GM18519 (cell line): Measurements from ENCODE around the gene GNG2.

ENCODE experiments used
- ATAC-seq: cut with Tn5 transposase; IDR thresholded peaks from one replicate; pipeline ENCODE4 v1.9.1; 2021; ENCODE audit warnings: mild to moderate bottlenecking, moderate library complexity; ENCODE audit not compliant: unreplicated experiment, low FRiP score

GNG2 gene

DNA sequence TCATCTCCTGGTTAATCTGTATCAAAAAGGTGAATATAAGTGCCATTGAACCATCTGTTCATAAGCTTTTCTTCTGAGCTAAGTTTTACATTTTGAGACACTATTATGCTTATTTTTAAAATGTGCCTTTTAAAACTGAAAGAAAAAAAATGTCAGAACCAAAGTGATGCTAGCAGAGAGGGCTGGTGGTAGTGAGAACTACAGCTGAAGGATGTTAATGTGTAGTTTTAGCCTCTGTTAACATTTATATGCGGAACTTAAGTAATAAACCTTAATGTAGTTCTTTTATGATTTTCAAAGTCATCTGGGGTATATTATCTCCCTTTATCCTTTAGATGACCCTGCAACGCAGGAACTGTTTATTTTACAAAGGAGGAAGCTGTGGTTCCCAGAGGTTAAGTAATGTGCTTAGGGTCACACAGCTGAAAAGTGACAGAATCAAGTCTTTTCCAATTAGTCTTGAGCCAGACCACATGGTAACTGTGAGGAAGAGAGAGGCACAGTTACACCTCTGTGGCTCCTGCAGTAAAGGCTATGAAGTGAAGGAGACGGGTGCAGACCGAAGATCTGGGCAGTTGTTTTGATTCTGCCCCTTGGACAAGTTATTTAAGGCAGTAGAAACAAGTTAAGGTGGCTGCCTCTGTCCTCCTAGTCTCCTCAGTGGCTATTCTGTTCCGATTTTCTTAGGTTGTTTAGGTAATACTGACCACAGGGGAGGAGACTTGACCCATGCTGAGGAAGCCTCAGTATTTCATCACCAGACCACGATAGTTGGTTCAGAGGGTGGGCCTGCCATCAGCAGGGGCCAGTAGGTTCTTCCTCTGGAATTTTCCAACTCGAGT is 23.9 kb downstream of the GNG2 start:
- peak; percentile 72 for ATAC-seq

DNA sequence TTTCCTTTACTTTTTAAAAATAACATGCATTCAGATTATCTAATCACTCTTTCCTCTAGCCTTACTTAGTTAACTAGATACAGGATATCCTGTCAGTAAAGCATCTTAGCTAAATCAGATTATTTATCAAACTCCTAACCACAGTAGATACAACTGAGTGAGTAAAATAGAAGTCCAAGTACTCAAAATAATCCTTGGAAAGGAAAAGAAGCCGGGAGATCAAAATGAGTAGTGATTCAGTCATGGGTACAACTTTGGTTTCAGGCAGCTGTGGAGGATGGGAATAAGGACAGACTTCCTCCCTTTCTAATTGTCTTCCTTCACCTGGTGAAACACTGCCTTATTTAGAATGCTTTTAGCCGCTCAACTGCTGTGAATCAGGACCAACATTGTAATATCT is 29.4 kb downstream of the GNG2 start:
- no peak for ATAC-seq

DNA sequence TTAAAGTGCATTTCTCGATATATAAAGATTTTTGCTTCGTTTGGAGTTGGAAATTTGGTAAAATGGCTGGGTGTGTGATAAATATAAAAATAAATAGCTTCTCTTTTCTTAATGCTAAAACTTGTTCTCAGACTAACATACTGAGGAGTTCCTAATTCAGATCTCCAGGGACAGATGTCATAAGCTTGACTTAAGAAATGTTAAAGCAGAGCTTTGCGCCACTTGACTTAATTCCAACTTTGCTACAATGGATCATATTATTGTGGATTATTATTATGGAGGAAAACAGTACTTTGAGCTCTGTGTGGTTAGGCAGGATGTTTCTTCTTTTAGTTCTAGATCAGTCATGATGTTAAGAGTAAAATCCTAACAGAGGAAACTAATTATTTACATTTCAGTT is 33.8 kb downstream of the GNG2 start:
- no peak for ATAC-seq

DNA sequence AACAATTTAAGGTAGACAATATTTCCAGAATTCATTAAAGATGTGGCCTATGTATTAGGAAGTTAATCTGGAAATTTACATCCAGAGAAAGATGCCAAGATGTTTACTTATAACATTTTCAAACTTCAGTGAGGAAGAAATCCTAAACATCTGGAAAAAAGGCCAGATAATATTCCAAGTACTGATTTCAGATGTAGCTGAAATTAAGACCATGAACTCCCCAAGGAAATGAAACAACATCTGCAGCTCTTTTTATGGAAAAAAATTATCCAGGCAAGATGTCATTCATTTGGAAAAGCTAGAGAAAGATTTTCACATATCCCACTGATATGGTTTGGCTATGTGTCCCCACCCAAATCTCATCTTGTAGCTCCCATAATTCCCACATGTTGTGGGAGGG is 35.0 kb downstream of the GNG2 start:
- no peak for ATAC-seq

DNA sequence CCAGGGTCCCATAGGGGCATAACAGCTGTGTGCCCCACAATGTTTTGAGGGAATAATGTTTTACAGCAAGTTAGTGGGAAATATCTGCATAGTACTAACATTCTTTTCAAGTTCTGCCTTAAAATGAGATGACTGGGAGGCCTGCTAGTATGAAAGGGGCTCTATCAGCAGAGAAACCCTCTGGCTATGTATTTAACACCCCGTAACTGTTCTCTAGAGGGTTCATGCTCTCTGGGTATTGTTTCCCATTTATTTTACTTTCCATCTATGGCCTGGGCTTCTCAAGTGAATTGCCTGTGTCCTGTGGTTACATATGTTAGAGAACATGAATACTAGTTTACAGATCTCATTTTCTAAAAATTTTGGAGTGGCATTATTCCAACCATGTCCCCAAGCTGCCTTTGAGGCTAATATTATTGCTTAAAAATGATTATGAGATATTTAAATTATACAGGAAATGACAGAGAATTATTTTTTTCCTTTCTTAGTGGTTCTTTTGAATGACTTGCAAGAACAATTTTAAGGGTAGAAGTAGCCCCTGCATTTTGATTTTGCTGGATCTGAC is 37.5 kb downstream of the GNG2 start:
- ATAC-seq, result no peak

DNA sequence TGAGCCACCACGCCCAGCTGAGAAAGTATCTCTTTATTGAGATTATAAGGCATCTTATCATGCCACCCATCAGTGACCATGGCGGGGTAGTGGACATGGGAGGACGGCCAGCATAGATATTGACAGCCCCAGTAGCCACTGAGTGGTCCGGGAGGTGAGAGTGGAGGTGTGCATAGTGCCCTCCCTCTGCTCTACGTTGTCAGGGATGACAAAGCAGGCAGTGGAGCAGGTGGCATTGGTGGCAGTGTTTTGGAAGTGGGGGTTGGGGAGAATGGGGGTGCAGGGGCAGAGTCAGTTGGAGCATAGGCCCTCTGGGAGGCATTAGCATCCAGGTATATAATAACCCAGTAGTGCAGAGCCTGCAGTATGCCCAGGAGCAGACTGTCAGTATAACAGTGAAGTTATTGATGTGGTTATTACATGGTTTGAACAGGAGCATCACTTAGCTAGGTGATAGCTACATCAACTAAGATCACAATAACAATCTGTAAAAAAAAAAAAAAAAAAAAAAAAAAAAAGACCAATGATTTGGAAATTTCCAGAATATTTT is 41.1 kb downstream of the GNG2 start:
- ATAC-seq, result no peak

DNA sequence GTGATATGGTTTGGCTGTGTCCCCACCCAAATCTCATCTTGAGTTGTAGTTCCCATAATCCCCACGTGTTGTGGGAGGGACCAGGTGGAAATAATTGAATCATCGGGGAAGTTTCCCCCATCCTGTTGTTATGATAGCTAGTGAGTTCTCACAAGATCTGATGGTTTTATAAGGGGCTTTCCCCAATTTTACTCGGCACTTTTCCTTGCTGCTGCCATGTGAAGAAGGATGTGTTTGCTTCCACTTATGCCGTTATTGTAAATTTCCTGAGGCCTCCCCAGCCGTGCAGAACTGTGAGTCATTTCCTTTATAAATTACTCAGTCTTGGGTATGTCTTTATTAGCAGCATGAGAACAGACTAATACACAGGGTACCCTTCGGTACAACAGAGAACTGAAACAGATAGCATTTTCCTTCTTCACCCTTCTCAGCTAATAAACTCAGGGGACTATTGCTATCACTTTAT is 45.3 kb downstream of the GNG2 start:
- peak; percentile 87 for ATAC-seq

DNA sequence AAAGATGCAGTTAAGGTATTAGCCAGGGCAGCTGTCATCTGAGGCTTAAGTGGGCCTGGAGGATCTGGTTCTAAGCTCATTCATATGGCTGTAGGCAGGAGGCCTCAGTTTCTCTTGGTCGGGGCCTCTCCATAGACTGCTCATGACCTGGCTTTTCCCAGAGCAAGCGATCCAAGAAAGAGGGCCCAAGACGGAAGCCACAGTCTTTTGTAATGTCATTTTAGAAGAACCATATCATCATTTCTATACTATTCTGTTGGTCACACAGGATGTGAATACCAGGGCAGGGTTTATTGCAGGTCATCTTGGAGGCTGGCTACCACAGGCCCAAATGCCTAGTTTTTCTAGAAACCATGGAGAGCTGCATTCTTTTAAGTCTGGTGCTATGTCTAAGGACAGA is 47.7 kb downstream of the GNG2 start:
- ATAC-seq, result no peak

DNA sequence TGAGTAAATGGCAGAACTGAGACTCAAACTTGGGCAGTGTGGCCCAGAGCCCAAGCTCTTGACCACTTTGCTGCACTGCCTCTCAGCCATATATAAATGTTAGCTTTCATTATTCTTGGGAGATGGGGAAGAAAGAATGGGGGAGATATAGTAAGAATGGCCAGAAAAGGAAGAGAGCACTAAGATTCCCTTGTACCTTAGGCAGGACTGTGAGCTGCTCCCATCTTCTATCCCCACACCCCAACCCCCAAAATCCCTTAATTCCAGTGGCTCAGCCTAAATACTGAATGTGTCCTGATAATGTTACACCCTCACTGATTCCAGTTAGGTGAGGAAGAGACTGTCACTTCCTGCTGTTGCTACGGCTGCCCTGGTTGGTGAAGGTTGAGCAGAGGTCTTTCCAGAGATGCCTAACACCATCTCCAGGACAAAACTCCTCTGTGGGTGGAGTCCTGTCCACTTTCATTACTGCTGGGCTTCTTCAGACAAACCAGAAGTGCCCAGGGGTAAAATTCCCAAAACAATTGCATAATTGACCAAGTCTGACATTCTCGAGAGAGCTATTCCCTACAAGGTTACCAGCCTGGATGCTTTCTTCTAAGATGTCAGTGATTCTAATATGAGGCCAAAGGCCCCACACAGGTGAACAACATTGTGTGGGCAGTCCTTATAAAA is 51.8 kb downstream of the GNG2 start:
- ATAC-seq, result no peak

DNA sequence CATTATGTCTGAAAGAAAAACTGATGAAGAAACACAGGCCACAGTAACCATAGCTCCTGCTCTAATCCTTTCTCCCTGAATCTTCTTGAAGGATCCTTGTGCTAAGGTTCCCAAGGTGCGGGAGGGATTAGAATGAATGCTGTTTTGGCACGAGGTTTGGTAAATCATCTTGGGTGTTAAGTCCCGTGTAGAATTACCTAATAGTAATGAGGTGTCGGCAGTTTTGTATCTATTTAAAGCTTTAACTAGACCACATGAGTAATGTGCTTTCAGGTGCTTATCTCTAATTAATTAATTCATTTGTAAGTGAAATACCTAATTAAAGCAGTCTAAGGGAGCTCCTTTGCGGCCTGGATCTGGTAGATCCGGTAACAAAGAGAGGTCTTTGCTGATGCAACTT is 53.9 kb downstream of the GNG2 start:
- ATAC-seq, result no peak

DNA sequence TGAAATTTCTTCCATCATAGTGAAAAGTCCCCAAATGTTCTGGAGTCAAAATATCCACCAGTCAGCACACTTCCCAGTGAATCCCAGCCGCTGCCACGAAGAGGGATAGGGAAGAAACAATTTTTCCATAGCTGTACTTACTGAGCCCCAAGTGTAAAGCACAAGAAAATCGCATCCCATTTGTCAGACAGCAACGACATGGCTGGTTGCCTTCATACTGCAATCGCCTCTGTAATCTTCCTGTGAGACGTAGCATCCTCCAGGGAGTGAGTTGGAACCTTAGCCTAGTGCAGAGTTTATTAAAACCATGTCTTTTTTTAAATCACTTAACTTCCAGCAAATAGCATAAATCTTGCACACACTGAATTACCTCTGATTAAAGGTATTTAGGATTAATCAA is 56.8 kb downstream of the GNG2 start:
- no peak for ATAC-seq

DNA sequence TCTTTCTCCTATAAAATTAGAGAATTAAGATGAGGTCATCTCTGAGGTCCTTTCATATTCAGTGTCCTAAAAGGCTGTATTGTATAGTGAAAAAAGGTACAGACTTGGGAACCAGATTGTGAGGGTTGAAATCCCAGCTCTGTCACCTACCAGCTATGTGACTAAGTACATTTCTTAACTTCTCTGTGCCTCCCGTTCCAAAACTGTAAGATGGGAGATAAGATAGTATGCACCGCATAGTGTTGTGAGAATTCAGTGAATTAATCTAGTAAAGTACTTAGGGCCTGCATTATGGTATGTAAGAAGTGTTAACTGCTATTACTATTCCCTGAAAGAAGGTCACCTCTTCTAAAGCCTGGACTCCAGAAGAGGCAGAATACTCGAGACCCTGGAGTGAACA is 60.6 kb downstream of the GNG2 start:
- no peak for ATAC-seq

DNA sequence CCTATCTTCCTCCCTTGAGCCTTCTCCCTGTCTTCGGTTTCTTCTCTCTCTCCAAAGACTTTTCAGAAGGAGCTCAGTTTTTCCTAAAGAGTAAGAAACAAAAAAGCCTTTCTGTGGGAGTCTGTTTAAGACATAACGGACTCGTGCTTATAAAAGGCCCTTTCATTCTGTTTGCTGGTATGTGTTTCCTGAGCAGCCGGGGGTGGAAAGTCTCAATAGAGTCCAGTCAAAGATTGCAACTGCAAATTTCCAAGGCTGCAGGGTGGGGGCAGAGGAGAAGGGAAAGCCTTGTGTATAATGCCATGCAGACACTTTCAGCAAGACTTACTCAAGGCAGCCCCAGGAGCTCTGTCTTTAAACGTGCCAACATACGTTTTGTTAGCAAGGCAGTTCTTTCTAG is 62.2 kb downstream of the GNG2 start:
- no peak for ATAC-seq

DNA sequence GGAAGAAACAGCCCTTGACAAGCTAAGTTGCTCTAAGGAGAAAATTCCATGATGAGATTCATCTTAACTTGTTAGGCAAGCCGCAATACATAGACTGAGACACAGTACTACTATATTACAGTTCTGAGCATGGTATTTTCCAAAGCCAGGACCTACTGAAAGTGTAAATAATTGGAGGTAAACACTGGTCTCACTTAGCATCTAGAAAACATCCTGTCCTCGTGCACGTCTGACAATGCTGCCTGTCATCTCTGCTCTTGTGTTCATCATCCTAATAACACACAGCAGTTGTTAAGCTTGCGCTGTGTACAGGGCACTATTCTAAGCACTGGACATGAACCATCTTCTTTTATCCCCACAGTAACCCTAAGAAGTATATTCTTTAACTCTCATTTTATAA is 64.2 kb downstream of the GNG2 start:
- ATAC-seq, result no peak

DNA sequence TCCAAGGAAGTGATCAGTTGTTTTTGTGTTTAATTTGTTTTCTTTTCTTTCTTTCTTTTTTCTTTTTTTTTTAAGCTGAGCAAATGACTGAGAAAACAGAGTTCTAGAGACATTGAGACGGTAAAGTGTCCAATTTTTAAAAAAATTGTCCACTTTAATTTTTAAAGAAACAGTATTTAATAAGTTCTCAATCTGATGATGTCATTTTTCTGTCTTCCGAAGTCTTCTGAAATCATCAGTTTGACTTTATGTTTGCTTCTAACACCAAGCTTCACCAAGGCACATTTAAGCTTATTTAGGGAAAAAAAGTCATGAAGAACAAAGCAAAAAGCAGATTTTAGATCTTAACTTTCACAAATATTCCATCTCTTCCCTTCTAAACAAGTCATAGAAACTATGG is 65.6 kb downstream of the GNG2 start:
- no peak for ATAC-seq

DNA sequence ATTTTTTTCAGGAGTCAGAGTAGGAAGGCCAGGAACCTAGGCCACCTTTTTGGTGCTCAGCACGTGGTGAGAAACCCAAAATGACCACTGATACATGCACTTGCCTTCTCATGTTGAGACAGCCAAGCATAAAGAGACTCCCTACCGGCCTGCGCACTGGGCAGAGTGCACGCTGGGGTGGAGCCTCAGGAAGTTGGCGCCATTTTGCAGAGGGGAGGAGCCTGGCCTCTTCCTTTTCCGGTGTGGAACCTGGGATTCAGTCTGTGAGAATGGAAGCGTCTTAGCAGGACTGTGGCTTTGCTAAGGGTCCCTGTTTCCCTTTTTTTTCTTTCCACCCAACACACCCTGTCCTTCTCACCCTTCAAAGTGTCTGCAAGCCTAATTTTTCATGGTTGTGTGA is 66.0 kb downstream of the GNG2 start:
- no peak for ATAC-seq

DNA sequence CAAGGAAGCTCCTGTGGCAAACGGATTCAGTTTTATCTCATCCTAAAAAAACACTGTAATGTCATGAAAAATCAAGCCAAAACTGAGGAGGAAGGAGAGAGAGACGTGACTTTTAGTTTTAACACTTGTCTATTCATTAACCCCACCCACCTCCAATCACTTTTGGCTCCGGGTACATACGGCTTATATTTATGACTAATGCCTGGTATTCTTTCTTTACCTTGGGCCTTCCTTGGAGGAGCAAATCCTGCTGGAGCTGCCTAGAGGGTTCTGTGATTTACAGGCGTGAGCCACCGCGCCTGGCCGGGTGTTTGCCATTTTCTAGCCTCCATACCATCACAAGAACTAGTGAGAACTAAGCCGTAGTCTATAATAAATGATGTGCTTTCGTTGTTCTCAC is 68.2 kb downstream of the GNG2 start:
- no peak for ATAC-seq

DNA sequence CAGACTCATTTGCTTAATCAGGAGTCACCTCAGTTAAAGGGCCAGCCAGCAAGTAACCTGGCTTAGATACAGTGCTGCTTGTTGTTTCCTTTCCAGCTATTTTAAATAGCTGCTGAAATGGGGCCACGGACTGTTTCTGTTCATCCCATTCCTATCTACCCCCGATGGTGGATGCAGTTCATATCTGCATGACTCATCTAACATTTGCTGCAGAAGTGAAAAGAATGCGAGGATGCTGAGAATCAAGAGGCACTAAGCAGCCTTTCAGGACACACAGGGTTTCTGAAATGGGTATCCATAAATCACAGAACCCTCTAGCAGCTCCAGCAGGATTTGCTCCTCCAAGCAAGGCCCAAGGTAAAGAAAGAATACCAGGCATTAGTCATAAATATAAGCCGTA is 68.8 kb downstream of the GNG2 start:
- no peak for ATAC-seq

DNA sequence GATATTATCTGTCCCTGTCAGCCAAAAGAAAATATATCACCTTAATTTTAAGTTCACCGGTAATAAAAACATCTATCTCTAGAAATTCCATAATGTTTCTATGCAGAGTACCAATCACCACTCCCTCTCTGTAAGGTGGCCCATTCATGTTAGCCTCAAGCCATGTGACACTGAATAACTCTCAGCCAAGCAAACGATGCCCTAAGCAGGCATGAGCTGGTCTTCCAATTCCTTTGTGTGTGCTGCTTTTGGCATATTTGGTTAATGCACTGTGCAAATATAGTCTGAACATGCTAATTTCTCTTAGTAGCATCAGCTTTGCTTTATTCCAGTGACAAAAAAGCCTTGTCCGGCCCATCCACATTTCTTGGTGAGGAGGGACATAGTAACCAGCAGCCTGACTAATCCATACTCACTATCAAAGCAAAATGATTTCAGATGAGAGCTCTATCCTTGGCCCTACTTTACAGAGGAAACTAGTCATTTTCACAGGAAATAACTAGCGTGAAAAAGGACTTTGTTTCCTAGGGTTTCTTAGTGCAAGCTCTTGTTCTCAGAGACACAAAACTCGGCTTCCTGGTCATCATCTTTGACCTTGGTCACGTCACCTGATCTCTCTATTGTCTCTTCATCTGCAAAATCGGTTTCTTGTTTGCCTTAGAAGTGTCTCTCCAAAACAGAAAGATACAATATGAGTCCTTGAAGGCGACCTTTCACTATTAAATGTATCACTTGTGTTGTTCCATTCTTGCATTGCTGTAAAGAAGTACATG is 69.7 kb downstream of the GNG2 start:
- no peak for ATAC-seq

DNA sequence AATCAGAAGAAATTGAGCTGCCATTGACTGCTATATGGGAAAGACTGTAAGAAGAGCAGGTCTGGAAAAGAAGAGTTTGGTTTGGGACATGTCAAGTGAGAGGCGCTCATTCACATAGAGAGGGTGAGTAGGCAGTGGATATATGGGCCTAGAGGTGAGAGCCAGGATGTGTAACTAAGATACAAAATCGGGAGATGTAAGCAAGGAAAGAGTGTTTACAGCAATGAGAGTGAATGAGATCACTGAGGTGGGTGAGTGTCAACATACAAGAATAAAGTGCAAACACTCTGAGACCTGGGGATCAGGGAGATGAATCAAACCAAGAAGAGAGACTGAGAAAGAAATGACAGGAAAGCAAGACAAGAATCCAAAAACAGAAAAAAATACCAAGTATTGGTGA is 70.9 kb downstream of the GNG2 start:
- no peak for ATAC-seq

DNA sequence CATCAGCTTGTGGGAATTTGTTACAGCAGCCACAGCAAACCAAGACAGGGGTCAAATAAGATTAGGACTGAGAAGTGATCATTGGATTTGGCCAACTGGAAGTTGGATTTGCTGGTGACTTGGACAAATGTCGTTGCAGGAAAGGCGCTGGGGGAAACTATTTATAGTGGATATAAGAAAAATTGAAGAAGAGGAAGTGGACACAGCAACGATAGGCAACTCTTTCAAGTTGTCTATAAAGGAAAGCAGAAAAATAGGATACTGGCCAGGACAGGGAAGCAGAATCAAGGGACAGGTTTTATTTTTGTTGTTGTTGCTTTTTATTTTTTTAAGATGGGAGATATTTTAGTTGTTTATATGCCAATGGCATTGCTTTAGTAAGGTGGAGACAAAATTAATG is 72.8 kb downstream of the GNG2 start:
- ATAC-seq, result no peak
